ENCODE measurements around the gene POLE.

POLE gene

DNA sequence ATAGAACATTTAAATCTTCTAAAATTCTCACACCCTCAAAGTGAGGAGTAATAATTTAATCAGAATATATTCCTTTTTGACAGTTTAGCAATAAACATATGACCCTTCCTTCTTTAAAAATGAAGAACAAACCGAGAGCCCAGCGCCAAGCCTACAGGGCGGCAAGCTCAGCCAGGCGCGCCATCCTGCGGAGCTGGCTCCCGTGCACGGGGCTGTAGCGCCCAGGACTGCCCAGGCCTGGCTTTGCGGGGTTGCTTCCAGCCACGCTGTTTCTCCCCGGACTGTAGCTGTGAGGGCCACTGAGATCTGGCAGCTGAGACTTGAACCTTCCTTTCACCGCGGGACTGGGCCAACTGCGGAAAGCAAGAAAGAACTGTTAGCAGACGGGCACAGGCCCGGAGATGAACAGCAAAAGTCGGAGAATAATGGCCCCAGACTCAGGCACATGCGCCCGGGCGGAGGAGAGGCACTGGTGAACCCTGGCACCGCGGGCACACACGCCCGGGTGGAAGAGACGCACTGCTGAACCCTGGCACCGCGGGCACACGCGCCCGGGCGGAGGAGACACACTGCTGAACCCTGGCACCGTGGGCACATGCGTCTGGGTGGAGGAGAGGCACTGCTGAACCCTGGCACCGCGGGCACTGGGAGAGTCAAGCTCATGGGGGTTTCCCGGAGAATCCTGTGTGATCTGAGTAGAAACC, 40.1 kb upstream of the POLE start:
- TF ChIP-seq TAF1 (IDR thresholded peaks at IDR 0.05; ENCODE audit: low read depth, low read length) (no peak), POU2F2 (IDR thresholded peaks at IDR 0.05; ENCODE audit: low read depth, low read length) (no peak), SPI1 (IDR thresholded peaks at IDR 0.05; ENCODE audit: low read depth, low read length) (no peak), PAX5 (IDR thresholded peaks at IDR 0.05; ENCODE audit: insufficient read depth, low read length, severe bottlenecking) (no peak), POLR2A (IDR thresholded peaks at IDR 0.05; ENCODE audit: low read depth, low read length) (no peak), POLR2AphosphoS5 (IDR thresholded peaks at IDR 0.05; ENCODE audit: low read depth, low read length) (no peak)
- DNase-seq (ENCODE audit: insufficient read length, low spot score) (no peak), FAIRE-seq (no peak)

DNA sequence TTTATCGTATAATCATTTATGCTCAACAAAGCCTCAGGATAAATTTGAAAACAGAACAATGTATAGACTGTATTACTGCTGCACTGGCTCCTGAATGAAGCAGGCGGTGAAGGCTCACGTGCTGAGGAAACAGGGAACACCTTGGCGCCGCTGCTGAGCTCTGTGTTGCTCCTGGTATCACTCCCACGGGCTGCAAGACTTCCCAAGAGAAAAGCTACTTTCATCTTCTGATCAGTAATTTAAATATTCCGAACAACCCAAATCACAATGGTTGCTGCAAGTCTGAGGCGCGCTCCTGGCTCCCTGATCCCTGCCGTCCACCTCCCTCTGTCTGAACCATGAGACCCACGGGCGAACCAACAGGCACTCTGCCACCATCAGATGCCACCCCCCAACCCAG, 39.2 kb upstream of the POLE start:
- TF ChIP-seq POLR2A (IDR thresholded peaks at IDR 0.05; ENCODE audit: low read depth, low read length) (peak; percentile 26; the same call in 1 of the 2 replicates), SPI1 (IDR thresholded peaks at IDR 0.05; ENCODE audit: low read depth, low read length) (no peak), PAX5 (IDR thresholded peaks at IDR 0.05; ENCODE audit: insufficient read depth, low read length, severe bottlenecking) (no peak)
- DNase-seq (ENCODE audit: insufficient read length, low spot score) (no peak), FAIRE-seq (no peak)

DNA sequence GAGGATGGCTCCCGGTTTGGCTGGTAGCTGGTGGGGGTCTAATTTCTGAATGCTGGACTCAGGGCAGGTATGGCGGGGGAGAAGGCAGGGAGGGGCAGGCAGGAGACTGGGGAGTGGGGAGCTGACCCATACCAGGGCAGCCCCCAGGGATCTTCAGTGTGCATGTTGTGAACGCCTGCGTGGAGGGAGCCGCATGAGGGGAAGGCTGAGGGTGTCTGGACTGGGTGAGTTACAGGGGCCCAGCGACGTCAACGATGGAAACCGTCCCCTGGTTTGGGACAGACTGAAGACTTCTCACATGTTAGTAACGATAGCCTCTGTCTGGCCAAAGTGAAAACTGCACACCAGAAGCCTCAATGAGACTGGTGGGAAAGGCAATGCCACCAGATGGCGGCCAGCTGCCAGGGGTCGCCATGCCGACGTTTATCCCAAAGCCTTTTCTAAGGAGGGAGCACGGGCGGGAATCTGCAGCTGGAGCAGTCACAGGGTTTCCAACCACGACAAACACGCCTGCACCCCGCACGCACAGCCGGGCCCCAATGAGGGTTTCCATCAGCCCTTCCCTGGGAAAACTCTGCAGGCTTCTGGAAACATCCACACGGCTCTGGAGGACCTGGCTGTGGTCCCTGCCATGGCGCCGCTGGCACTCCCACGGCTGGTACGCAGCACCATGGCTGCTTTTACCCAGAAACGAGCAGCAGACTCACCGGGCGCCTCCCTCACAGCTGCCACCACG, 37.5 kb upstream of the POLE start:
- FAIRE-seq (no peak), DNase-seq (ENCODE audit: insufficient read length, low spot score) (no peak)
- TF ChIP-seq SPI1 (IDR thresholded peaks at IDR 0.05; ENCODE audit: low read depth, low read length) (no peak), POLR2AphosphoS5 (IDR thresholded peaks at IDR 0.05; ENCODE audit: low read depth, low read length) (no peak; the same call in 1 of the 2 replicates), TAF1 (IDR thresholded peaks at IDR 0.05; ENCODE audit: low read depth, low read length) (no peak), POLR2A (IDR thresholded peaks at IDR 0.05; ENCODE audit: low read depth, low read length) (no peak), PAX5 (IDR thresholded peaks at IDR 0.05; ENCODE audit: insufficient read depth, low read length, severe bottlenecking) (no peak), POU2F2 (IDR thresholded peaks at IDR 0.05; ENCODE audit: low read depth, low read length) (no peak)

- no peak for TF ChIP-seq TAF1 (IDR thresholded peaks at IDR 0.05; ENCODE audit: low read depth, low read length)
- TF ChIP-seq POU2F2 (IDR thresholded peaks at IDR 0.05; ENCODE audit: low read depth, low read length) = no peak
- TF ChIP-seq SPI1 (IDR thresholded peaks at IDR 0.05; ENCODE audit: low read depth, low read length) = no peak
- no peak; the same call in 1 of the 2 replicates for TF ChIP-seq POLR2AphosphoS5 (IDR thresholded peaks at IDR 0.05; ENCODE audit: low read depth, low read length)
- TF ChIP-seq PAX5 (IDR thresholded peaks at IDR 0.05; ENCODE audit: insufficient read depth, low read length, severe bottlenecking) = no peak
- no peak for TF ChIP-seq POLR2A (IDR thresholded peaks at IDR 0.05; ENCODE audit: low read depth, low read length)
- DNase-seq (ENCODE audit: insufficient read length, low spot score) = no peak
- FAIRE-seq = no peak
Observed at GRCh38 chr12:132723764-132724140, 36.6 kb upstream of the POLE start.

DNA sequence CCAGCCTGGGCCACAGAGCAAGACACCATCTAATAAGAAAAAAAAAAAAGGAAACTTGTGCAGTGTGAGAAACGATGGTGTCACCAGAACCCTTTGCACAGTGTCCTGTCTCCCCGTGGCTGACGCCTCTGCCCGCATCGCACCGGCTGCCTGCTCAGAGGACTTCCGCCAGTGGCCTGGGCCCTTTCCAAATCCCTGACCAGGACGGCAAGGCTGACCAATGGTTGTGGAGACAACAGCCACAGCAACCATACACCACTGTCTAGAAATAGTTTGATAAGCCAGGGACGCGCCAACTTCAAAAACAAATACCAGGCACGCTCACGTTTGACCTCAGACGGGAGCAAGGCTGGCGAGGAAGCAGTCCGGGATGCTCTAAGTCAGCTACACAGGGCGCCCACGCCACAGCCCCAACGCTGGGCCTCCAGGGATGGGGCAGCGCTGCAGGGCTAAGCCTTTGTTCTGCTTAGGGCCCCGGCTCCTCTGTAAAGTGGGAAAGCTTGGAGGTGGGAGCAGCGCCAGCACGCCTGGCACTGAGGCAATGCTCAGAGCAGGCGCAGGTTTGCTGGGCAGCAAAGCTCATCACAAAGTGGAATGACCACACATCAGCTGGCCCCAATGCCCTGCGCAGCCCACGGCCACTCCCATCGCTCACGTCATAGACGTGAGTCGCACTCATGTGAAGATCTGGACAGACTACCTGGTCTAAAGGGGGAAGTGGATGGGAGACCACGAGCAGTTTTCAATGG, 36.0 kb upstream of the POLE start:
- FAIRE-seq = no peak
- TF ChIP-seq POU2F2 (IDR thresholded peaks at IDR 0.05; ENCODE audit: low read depth, low read length) (no peak; the same call in 1 of the 2 replicates), PAX5 (IDR thresholded peaks at IDR 0.05; ENCODE audit: insufficient read depth, low read length, severe bottlenecking) (no peak), POLR2AphosphoS5 (IDR thresholded peaks at IDR 0.05; ENCODE audit: low read depth, low read length) (no peak; the same call in 1 of the 2 replicates), SPI1 (IDR thresholded peaks at IDR 0.05; ENCODE audit: low read depth, low read length) (no peak), TAF1 (IDR thresholded peaks at IDR 0.05; ENCODE audit: low read depth, low read length) (no peak), POLR2A (IDR thresholded peaks at IDR 0.05; ENCODE audit: low read depth, low read length) (no peak; the same call in 1 of the 2 replicates)

DNA sequence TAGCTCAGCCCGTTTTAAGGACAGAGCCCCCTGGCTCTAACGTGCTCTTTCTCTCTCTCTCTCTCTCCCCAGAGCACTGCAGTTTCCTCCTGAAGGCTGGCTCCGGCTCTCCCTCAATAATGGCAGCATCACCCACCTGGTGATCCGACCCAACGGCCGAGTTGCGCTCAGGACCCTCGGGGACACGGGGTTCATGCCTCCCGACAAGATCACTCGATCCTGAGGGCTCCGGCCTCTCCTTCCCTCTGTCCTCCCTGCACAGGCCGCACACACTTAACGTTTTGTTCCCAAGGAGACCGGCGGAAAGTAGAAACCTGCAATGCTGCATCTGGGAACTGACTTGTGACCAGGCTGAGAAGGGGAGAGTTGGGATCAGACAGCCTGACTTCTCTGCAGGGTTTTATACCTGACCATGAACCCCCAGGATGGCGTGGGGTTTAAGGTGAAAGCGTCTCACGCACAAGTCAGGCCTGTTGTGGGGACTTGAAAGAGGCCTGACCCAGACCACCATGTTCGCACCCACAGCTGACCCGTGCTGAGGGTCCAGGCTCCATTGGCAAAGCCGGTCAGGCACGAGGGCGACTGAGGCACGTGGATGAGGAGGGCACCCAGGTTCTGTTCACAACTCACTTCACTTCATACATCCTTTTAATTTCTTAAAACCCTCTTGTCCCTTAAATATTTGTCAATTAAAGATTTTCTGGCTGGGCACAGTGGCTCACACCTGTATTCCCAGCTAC, 33.6 kb upstream of the POLE start:
- TF ChIP-seq POLR2AphosphoS5 (IDR thresholded peaks at IDR 0.05; ENCODE audit: low read depth, low read length) (no peak), POU2F2 (IDR thresholded peaks at IDR 0.05; ENCODE audit: low read depth, low read length) (no peak), POLR2A (IDR thresholded peaks at IDR 0.05; ENCODE audit: low read depth, low read length) (no peak), TAF1 (IDR thresholded peaks at IDR 0.05; ENCODE audit: low read depth, low read length) (no peak), PAX5 (IDR thresholded peaks at IDR 0.05; ENCODE audit: insufficient read depth, low read length, severe bottlenecking) (no peak), SPI1 (IDR thresholded peaks at IDR 0.05; ENCODE audit: low read depth, low read length) (no peak)
- DNase-seq (ENCODE audit: insufficient read length, low spot score) (no peak), FAIRE-seq (no peak)

More for the DNA sequence above, 36.0 kb upstream of the POLE start:
- no peak for DNase-seq (ENCODE audit: insufficient read length, low spot score)

DNA sequence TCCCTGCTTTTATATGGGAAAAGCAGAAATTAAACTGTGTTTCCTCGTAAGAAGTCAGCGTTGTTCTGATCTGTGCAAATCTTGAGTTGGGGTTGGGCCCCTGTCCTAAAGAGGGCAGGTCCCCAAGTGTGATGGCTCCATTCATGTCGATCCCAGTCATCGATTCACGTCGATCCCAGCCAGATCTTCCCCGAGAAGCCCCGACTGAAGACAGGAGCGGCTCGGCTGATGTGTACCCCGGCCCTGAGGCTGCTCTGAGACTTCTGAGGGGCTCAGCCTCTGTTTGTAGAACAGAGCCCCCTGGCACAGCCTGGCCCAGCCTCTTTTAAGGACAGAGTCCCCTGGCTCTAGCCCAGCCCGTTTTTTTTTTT, 32.8 kb upstream of the POLE start:
- FAIRE-seq (no peak), DNase-seq (ENCODE audit: insufficient read length, low spot score) (no peak)
- TF ChIP-seq TAF1 (IDR thresholded peaks at IDR 0.05; ENCODE audit: low read depth, low read length) (no peak), POU2F2 (IDR thresholded peaks at IDR 0.05; ENCODE audit: low read depth, low read length) (no peak), SPI1 (IDR thresholded peaks at IDR 0.05; ENCODE audit: low read depth, low read length) (no peak), POLR2A (IDR thresholded peaks at IDR 0.05; ENCODE audit: low read depth, low read length) (no peak), POLR2AphosphoS5 (IDR thresholded peaks at IDR 0.05; ENCODE audit: low read depth, low read length) (no peak), PAX5 (IDR thresholded peaks at IDR 0.05; ENCODE audit: insufficient read depth, low read length, severe bottlenecking) (no peak)

GRCh38 chr12:132719141-132719953, 32.2 kb upstream of the POLE start:
- TF ChIP-seq POLR2AphosphoS5 (IDR thresholded peaks at IDR 0.05; ENCODE audit: low read depth, low read length) (no peak), PAX5 (IDR thresholded peaks at IDR 0.05; ENCODE audit: insufficient read depth, low read length, severe bottlenecking) (no peak), TAF1 (IDR thresholded peaks at IDR 0.05; ENCODE audit: low read depth, low read length) (no peak), SPI1 (IDR thresholded peaks at IDR 0.05; ENCODE audit: low read depth, low read length) (no peak), POLR2A (IDR thresholded peaks at IDR 0.05; ENCODE audit: low read depth, low read length) (no peak; the same call in 1 of the 2 replicates)
- no peak for DNase-seq (ENCODE audit: insufficient read length, low spot score)
- no peak for FAIRE-seq

Data from GM12891 (cell line).